ENCODE measurements around the gene CABP1. TPM values are rescaled to one million over a fixed set of nuclear protein-coding genes. Genes with fewer than 3 reads are reported as not detected.

CABP1 gene
- polyA plus RNA-seq, 1 experiment: 0.27 TPM

DNA sequence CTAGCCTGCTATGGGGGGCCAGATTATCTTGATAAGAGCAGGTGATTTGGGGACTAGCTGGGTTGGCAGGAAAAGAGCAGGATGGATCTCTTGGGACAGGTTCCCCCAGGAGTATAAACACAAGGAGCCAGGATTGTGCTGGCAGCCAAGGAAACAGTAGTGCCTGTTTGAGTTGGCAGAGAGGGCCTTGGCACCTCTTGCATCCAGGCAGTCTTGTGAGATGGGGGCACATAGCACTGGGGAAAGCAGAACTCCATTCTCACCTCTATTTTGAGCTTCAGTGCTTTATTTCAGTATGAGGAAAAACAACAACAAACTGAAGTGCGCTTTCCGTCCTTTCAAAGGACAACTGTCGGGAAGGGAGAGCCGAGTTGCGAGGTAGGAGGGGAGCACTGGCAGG lies 60.5 kb downstream of the CABP1 start:
- no peak overlapping the region for H3K4me3 ChIP-seq (ENCODE audit: low read depth, low read length)
- H3K27me3 ChIP-seq (ENCODE audit: control insufficient read depth, insufficient read depth, low read length): no peaks in the 10 kb centered on the region
- ChIA-PET CTCF (interaction anchor here (0.8 to 1.5 kb wide), 2 partner anchors 54 to 118 kb away, joined by 3 to 4 read pairs; no protein-coding TSS in a partner anchor), POLR2A (interaction anchor here (0.7 kb wide), 1 partner anchor 76 kb away, joined by 5 read pairs; no protein-coding TSS in a partner anchor)
- no peak for DNase-seq (ENCODE audit: low read depth, low spot score)
- TF ChIP-seq, protein P1, sequence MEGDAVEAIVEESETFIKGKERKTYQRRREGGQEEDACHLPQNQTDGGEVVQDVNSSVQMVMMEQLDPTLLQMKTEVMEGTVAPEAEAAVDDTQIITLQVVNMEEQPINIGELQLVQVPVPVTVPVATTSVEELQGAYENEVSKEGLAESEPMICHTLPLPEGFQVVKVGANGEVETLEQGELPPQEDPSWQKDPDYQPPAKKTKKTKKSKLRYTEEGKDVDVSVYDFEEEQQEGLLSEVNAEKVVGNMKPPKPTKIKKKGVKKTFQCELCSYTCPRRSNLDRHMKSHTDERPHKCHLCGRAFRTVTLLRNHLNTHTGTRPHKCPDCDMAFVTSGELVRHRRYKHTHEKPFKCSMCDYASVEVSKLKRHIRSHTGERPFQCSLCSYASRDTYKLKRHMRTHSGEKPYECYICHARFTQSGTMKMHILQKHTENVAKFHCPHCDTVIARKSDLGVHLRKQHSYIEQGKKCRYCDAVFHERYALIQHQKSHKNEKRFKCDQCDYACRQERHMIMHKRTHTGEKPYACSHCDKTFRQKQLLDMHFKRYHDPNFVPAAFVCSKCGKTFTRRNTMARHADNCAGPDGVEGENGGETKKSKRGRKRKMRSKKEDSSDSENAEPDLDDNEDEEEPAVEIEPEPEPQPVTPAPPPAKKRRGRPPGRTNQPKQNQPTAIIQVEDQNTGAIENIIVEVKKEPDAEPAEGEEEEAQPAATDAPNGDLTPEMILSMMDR (IDR thresholded peaks at IDR 0.05; ENCODE audit: low read depth, low read length): no peak
- no peaks in the 10 kb centered on the region for H3K9me3 ChIP-seq (ENCODE audit: control insufficient read depth, insufficient read depth, low read length)
- H3K27ac ChIP-seq (ENCODE audit: low read depth, low read length): no peak overlapping the region

DNA sequence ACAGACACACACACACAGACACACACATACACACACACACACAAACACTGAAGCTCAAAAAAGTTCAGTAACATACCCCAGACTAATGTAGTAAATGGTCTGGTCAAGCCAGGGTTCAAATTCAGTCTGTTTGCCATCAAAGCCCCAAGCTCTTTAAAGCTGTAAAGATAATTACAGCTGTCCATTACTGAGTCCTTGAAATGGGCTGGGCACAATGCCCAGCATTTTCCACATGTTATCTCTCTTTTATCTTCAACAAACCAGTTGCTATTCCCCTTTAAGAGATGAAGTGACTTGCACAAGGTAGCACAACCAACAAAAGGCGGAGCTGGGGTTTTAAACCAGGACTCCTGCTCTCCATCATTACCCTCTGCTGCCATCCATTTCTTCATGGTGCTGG lies 62.2 kb downstream of the CABP1 start:
- ChIA-PET CTCF (interaction anchor here (1.3 kb wide), 1 partner anchor 54 kb away, joined by 6 read pairs; no protein-coding TSS in a partner anchor), POLR2A (no interaction called here)
- DNase-seq (ENCODE audit: low read depth, low spot score): no peak
- TF ChIP-seq, protein P1 (IDR thresholded peaks at IDR 0.05; ENCODE audit: low read depth, low read length): no peak
- Histone ChIP-seq H3K27ac (ENCODE audit: low read depth, low read length) (no peak overlapping the region), H3K4me3 (ENCODE audit: low read depth, low read length) (no peak overlapping the region), H3K27me3 (ENCODE audit: control insufficient read depth, insufficient read depth, low read length) (no peaks in the 10 kb centered on the region), H3K9me3 (ENCODE audit: control insufficient read depth, insufficient read depth, low read length) (no peaks in the 10 kb centered on the region)

DNA sequence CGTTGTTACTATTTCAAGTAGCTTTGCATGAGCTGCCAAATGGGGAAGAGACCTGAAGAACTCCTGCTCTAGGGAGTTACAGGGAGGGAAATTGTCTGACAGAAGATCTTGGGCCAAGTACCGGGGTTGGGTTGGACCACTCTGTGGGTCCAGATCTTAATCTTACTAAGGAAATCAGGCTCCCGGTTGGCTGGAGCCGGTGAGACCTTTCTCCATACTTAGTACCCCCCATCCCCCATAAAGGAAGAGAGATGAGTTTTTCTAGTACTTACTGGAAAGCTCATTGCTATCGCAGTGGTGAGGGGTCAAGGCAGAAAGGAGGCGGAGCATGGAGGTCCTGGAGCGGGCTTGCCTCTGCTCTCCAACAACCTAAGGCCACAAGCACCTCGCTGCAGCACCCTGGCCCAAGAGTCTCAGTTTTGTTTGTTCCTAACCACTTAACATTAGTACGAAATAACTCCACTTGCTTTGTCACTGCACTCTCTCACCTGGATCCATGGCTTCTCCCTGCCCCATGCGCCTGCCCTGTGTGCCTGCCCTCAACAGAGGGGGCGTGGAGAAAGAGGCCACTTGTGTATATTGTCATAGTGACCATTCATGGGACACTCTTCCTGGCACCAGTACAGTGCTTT lies 63.0 kb downstream of the CABP1 start:
- Histone ChIP-seq H3K27ac (ENCODE audit: low read depth, low read length) (no peak overlapping the region), H3K9me3 (ENCODE audit: control insufficient read depth, insufficient read depth, low read length) (no peaks in the 10 kb centered on the region), H3K27me3 (ENCODE audit: control insufficient read depth, insufficient read depth, low read length) (no peaks in the 10 kb centered on the region), H3K4me3 (ENCODE audit: low read depth, low read length) (no peak overlapping the region)
- ChIA-PET POLR2A (no interaction called here), CTCF (interaction anchor here (1.3 kb wide), 1 partner anchor 54 kb away, joined by 6 read pairs; no protein-coding TSS in a partner anchor)
- TF ChIP-seq, protein P1 (IDR thresholded peaks at IDR 0.05; ENCODE audit: low read depth, low read length): no peak
- DNase-seq (ENCODE audit: low read depth, low spot score): no peak

DNA sequence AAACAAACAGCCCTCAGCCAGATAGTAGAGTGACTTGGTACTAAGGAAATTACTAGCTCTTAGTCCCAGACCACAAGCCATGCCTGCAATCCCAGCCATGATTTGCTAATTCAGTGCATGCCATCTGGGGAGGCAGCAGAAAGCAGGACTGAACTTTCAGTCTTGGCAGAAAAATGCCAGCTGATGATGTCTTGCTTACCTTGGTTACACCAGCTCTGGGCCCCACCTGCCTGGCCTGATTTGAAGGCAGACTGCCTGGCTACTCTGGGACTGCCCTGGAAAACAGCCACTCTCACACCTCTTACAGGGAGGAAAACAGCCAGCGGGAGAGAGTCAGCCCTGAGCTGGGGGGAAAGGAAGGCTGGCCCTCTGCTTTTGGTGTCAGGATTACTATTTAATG lies 65.2 kb downstream of the CABP1 start:
- ChIA-PET POLR2A (no interaction called here), CTCF (interaction anchor here (0.6 kb wide), 1 partner anchor 114 kb away, joined by 3 read pairs; no protein-coding TSS in a partner anchor)
- H3K4me3 ChIP-seq (ENCODE audit: low read depth, low read length): no peak overlapping the region
- H3K9me3 ChIP-seq (ENCODE audit: control insufficient read depth, insufficient read depth, low read length): no peaks in the 10 kb centered on the region
- TF ChIP-seq, protein P1 (IDR thresholded peaks at IDR 0.05; ENCODE audit: low read depth, low read length): no peak
- DNase-seq (ENCODE audit: low read depth, low spot score): no peak
- H3K27ac ChIP-seq (ENCODE audit: low read depth, low read length): no peak overlapping the region
- H3K27me3 ChIP-seq (ENCODE audit: control insufficient read depth, insufficient read depth, low read length): no peaks in the 10 kb centered on the region

DNA sequence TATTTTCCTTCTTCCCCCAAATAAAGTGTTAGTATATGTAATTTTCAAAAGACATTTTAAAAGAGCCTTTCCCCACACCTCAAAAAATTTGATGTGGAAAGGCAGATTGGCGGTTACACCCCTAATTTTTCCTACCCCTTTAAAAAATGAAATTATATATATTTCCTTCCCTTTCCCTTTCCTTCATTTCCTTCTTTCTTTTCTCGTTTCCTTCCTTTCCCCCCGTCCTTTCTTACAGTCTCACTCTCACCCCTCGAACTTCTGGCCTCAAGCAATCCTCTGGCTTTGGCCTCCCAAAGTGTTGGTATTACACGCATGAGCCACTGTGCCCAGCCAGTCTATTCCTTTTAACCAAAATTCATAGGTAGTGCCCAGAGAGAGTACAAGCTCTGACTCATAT lies 65.6 kb downstream of the CABP1 start:
- no peak for DNase-seq (ENCODE audit: low read depth, low spot score)
- TF ChIP-seq, protein P1 (IDR thresholded peaks at IDR 0.05; ENCODE audit: low read depth, low read length): no peak
- Histone ChIP-seq H3K4me3 (ENCODE audit: low read depth, low read length) (no peak overlapping the region), H3K9me3 (ENCODE audit: control insufficient read depth, insufficient read depth, low read length) (peaks cover 3% of the 10 kb centered on the region; the same call in 1 of the 2 replicates), H3K27ac (ENCODE audit: low read depth, low read length) (no peak overlapping the region), H3K27me3 (ENCODE audit: control insufficient read depth, insufficient read depth, low read length) (no peaks in the 10 kb centered on the region)
- POLR2A ChIA-PET: no interaction called here
- CTCF ChIA-PET: no interaction called here
